ENCODE results near the gene TGFBR1.
A peak's percentile ranks its signal among the peaks of the same experiment; 100 is the strongest.
"Not testable (repeated sequence)": the region's sequence is repeated elsewhere in the genome, so short reads cannot be mapped to it uniquely, and the experiment has no call there.

The TGFBR1 gene

GRCh38 chr9:99096409-99096808, 8.5 kb upstream of the TGFBR1 start:
- DNase-seq (ENCODE audit: low read depth) = no peak
- H3K4me3 ChIP-seq (ENCODE audit: low read depth, low read length) = no peak overlapping the region
- TF ChIP-seq, protein P1, sequence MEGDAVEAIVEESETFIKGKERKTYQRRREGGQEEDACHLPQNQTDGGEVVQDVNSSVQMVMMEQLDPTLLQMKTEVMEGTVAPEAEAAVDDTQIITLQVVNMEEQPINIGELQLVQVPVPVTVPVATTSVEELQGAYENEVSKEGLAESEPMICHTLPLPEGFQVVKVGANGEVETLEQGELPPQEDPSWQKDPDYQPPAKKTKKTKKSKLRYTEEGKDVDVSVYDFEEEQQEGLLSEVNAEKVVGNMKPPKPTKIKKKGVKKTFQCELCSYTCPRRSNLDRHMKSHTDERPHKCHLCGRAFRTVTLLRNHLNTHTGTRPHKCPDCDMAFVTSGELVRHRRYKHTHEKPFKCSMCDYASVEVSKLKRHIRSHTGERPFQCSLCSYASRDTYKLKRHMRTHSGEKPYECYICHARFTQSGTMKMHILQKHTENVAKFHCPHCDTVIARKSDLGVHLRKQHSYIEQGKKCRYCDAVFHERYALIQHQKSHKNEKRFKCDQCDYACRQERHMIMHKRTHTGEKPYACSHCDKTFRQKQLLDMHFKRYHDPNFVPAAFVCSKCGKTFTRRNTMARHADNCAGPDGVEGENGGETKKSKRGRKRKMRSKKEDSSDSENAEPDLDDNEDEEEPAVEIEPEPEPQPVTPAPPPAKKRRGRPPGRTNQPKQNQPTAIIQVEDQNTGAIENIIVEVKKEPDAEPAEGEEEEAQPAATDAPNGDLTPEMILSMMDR (IDR thresholded peaks at IDR 0.05; ENCODE audit: control insufficient read depth, extremely low read depth, insufficient read depth) = no peak

DNA sequence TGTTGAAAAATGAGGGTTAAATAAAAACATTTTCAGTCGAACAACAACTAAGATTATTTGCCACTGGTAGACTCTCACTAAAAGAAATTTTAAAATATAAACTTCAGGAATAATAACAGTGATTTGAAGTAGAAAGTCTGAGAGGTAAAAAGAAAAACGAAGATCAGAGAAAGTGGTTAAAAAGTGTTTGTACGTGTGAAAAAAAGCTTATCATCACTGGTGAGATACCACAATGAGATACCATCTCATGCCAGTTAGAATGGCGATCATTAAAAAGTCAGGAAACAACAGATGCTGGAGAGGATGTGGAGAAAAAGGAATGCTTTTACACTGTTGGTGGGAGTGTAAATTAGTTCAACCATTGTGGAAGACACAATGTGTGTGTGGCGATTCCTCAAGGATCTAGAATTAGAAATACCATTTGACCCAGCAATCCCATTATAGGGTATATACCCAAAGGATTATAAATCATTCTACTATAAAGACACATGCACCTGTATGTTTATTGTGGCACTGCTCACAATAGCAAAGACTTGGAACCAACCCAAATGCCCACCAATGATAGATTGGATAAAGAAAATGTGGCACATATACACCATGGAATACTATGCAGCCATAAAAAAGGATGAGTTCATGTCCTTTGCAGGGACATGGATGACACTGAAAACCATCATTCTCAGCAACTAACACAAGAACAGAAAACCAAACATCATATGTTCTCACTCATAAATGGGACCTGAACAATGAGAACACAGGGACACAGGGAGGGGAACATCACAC, 4.9 kb upstream of the TGFBR1 start:
- not testable (repeated sequence) for H3K4me3 ChIP-seq (ENCODE audit: low read depth, low read length); DNase-seq (ENCODE audit: low read depth)

- no peak overlapping the region for H3K4me3 ChIP-seq (ENCODE audit: low read depth, low read length)
- TF ChIP-seq, protein P1 (IDR thresholded peaks at IDR 0.05; ENCODE audit: control insufficient read depth, extremely low read depth, insufficient read depth) = no peak
- no peak for DNase-seq (ENCODE audit: low read depth)
These were observed 3.6 kb upstream of the TGFBR1 start for GRCh38 chr9:99101271-99101670.

- no peak for DNase-seq (ENCODE audit: low read depth)
- TF ChIP-seq, protein P1 (IDR thresholded peaks at IDR 0.05; ENCODE audit: control insufficient read depth, extremely low read depth, insufficient read depth) = no peak
- H3K4me3 ChIP-seq (ENCODE audit: low read depth, low read length) = no peak overlapping the region
These were observed 3.1 kb upstream of the TGFBR1 start for GRCh38 chr9:99101812-99102211.

- DNase-seq (ENCODE audit: low read depth) = no peak
- no peak overlapping the region for H3K4me3 ChIP-seq (ENCODE audit: low read depth, low read length)
- TF ChIP-seq, protein P1 (IDR thresholded peaks at IDR 0.05; ENCODE audit: control insufficient read depth, extremely low read depth, insufficient read depth) = no peak
These were observed 1.6 kb upstream of the TGFBR1 start for GRCh38 chr9:99103054-99103895.

DNA sequence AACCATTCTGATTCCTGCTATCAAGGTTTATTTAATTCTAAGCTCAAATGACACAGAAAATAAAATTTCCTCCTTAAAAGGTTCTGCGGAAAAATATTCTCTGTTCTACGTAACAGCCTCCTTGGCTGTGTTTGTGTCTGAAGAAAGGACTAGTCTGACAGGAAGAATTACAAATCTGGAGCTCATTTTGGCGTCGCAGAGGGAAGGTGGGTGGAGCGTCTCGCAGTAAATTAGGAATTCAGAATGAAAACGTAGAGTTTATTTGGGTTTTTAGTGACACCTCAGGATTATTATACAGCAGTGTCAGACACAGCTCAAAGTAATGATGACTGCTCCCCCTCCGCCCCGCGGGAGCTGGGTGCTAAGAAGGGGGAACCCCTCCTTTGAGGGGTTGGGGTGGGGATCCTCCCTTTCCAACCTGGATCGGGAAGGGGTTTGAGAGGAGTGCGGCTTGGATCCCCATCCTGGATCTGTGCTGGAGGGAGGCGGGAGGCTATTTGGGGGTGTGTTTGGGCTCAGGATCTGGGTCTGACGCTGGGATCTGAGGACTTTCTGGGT, 933 bp upstream of the TGFBR1 start:
- peak overlapping the region; percentile 54 for H3K4me3 ChIP-seq (ENCODE audit: low read depth, low read length)
- DNase-seq (ENCODE audit: low read depth) = no peak
- TF ChIP-seq, protein P1 (IDR thresholded peaks at IDR 0.05; ENCODE audit: control insufficient read depth, extremely low read depth, insufficient read depth) = no peak
